HG02970 (cell line): ENCODE measurements around the gene PPARG.

Source experiments
- ATAC-seq: cut with Tn5 transposase; IDR thresholded peaks from one replicate; pipeline ENCODE4 v1.9.1; 2021; ENCODE audit warnings: mild to moderate bottlenecking, moderate library complexity, moderate number of reproducible peaks; ENCODE audit not compliant: unreplicated experiment, low FRiP score

The PPARG gene

GRCh38 chr3:12401208-12401607 is 112.3 kb downstream of the PPARG start:
- no peak for ATAC-seq

GRCh38 chr3:12405432-12406272 is 116.8 kb downstream of the PPARG start:
- no peak for ATAC-seq

- ATAC-seq = no peak
These were observed 120.3 kb downstream of the PPARG start for GRCh38 chr3:12408984-12409683.

- ATAC-seq = no peak
These were observed 121.1 kb downstream of the PPARG start for GRCh38 chr3:12409684-12410596.

GRCh38 chr3:12413721-12414255 is 124.9 kb downstream of the PPARG start:
- ATAC-seq = no peak

- no peak for ATAC-seq
These were observed 126.3 kb downstream of the PPARG start for GRCh38 chr3:12415014-12415680.

GRCh38 chr3:12416731-12417130 is 127.9 kb downstream of the PPARG start:
- ATAC-seq = no peak

- no peak for ATAC-seq
These were observed 131.5 kb downstream of the PPARG start for GRCh38 chr3:12420393-12420792.

- no peak for ATAC-seq
These were observed 132.3 kb downstream of the PPARG start for GRCh38 chr3:12421132-12421531.

GRCh38 chr3:12423131-12423530 is 134.3 kb downstream of the PPARG start:
- no peak for ATAC-seq

GRCh38 chr3:12423918-12424630 is 135.2 kb downstream of the PPARG start:
- ATAC-seq = no peak

GRCh38 chr3:12424635-12425319 is 135.9 kb downstream of the PPARG start:
- no peak for ATAC-seq

- no peak for ATAC-seq
These were observed 137.1 kb downstream of the PPARG start for GRCh38 chr3:12425850-12426579.

GRCh38 chr3:12427551-12427950 is 138.7 kb downstream of the PPARG start:
- ATAC-seq = no peak

GRCh38 chr3:12428126-12428525 is 139.3 kb downstream of the PPARG start:
- no peak for ATAC-seq

GRCh38 chr3:12430086-12430485 is 141.2 kb downstream of the PPARG start:
- ATAC-seq = no peak

- no peak for ATAC-seq
These were observed 145.0 kb downstream of the PPARG start for GRCh38 chr3:12433823-12434222.
